DND-41 (cell line): Measurements from ENCODE around the gene TEFM.

Experiments
- EZH2 ChIP-seq: IDR thresholded peaks from 3 replicates; pipeline ENCODE4 v1.6.1; 2012; ENCODE audit warnings: borderline replicate concordance, low read depth, mild to moderate bottlenecking, moderate library complexity, low read length, inconsistent platforms; ENCODE audit not compliant: severe bottlenecking
- TF ChIP-seq, protein P1 (sequence below): IDR thresholded peaks from 2 replicates; pipeline ENCODE4 v1.5.1; 2012; ENCODE audit warnings: borderline replicate concordance, low read length, moderate library complexity, mild to moderate bottlenecking; ENCODE audit not compliant: poor library complexity, severe bottlenecking; ENCODE audit errors: extremely low read depth

DNA sequence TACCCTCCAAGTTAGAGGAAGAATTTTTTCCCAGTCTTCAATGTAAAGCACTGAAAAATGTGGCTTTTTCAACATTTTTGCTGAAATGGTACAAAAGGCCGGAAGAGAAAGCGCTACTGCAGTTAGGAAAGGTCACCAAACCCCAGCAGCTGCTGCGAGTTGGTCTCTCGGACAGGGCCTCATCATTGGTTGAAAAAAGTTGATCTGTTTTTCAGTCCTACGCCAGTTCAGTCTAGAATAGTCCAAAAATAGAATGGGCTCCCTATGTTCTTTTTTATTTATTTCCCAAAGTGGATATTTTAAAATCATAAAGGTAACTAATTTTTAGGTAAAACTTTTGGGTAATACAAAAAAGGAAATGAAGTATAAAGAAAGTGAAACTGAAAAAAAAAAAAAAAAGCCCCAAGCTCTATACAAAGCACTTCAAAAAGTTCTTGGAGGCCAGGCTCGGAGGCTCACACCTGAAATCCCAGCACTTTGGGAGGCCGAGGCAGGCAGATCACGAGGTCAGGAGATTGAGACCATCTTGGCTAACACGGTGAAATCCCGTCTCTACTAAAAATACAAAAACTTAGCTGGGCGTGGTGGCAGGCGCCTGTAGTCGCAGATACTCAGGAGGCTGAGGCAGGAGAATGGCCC, 33.1 kb upstream of the TEFM start:
- TF ChIP-seq, protein P1, sequence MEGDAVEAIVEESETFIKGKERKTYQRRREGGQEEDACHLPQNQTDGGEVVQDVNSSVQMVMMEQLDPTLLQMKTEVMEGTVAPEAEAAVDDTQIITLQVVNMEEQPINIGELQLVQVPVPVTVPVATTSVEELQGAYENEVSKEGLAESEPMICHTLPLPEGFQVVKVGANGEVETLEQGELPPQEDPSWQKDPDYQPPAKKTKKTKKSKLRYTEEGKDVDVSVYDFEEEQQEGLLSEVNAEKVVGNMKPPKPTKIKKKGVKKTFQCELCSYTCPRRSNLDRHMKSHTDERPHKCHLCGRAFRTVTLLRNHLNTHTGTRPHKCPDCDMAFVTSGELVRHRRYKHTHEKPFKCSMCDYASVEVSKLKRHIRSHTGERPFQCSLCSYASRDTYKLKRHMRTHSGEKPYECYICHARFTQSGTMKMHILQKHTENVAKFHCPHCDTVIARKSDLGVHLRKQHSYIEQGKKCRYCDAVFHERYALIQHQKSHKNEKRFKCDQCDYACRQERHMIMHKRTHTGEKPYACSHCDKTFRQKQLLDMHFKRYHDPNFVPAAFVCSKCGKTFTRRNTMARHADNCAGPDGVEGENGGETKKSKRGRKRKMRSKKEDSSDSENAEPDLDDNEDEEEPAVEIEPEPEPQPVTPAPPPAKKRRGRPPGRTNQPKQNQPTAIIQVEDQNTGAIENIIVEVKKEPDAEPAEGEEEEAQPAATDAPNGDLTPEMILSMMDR, result no peak
- no peak for TF ChIP-seq EZH2
